HG03135 (cell line): ENCODE measurements around the gene ACVRL1.

Experiments used
- ATAC-seq: cut with Tn5 transposase; IDR thresholded peaks from one replicate; pipeline ENCODE4 v1.9.1; 2021; ENCODE audit warnings: mild to moderate bottlenecking, moderate library complexity; ENCODE audit not compliant: unreplicated experiment

The ACVRL1 gene

GRCh38 chr12:51914034-51914923, 7.0 kb downstream of the ACVRL1 start:
- ATAC-seq: no peak

- ATAC-seq: no peak
Measured at GRCh38 chr12:51915003-51915625, 7.8 kb downstream of the ACVRL1 start.

DNA sequence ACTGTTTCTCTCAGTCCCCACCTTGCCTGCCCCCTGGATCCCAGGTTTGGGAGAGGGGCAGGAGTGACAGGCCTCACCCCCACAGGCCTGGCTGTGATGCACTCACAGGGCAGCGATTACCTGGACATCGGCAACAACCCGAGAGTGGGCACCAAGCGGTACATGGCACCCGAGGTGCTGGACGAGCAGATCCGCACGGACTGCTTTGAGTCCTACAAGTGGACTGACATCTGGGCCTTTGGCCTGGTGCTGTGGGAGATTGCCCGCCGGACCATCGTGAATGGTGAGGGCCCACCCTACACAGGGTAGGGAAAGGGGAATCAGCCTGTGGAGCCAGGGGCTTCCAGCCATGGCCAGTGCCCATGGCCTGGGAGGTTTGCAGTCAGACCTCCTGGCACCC, 8.6 kb downstream of the ACVRL1 start:
- no peak for ATAC-seq

DNA sequence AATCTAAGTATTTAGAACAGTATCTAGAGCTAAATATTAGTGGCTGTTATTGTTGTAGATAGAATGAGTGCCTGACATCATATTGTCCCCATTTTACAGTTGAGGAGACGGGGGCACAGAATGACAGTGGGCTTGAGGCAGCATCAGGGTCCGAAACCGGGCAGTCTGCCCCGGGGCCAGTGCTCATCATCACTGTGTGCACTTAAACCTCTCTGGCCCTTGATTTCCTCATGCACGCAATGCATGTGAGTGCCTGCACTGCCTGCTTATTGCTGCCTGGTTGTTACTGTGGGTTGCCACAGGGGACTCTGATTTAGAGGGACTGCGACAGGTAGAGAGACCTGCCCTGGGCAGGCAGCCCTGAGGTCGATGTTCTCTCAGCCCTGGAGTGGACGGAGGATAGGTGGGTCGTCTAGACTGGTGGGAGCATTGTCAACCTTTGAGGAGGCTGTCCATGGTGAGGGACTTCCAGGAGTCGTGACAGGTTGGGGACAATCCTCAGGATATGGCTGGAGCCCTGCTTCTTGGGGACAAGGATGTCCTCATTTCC, 9.8 kb downstream of the ACVRL1 start:
- ATAC-seq: no peak

DNA sequence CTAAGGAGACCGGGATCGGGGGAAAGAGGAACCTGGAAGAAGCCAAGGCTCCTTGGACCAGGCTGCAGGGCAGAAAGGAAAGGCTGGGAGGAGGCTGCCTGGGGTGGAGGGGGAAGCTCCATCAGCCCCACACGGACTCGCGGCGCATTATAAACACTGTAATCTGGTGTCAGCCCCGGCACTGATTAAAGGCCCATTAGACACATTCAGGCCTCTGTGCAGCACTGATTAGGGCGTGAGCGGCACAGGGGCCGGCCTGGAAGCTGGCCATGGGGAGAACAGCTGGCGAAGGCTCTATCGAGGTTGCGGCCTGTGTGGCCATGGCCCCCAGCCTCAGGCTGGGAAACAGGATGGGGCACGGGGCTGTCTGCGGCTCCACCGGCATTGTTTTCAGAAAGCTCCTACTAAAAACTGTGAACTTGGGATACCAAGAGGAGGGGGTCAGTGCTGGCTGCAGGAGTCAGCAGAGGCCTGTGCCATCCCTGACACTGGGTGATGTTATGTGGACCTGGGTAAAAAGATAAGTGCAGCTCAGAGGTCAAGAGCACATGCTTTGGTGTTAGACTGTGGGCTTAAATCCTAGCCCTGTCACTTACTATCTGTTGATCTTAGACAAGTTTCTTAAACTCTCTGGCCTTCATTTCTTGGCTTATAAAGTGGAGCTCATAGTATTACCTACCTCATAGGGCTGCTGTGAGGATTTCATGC, 10.6 kb downstream of the ACVRL1 start:
- no peak for ATAC-seq

- no peak for ATAC-seq
Measured at GRCh38 chr12:51920046-51920445, 12.7 kb downstream of the ACVRL1 start.

DNA sequence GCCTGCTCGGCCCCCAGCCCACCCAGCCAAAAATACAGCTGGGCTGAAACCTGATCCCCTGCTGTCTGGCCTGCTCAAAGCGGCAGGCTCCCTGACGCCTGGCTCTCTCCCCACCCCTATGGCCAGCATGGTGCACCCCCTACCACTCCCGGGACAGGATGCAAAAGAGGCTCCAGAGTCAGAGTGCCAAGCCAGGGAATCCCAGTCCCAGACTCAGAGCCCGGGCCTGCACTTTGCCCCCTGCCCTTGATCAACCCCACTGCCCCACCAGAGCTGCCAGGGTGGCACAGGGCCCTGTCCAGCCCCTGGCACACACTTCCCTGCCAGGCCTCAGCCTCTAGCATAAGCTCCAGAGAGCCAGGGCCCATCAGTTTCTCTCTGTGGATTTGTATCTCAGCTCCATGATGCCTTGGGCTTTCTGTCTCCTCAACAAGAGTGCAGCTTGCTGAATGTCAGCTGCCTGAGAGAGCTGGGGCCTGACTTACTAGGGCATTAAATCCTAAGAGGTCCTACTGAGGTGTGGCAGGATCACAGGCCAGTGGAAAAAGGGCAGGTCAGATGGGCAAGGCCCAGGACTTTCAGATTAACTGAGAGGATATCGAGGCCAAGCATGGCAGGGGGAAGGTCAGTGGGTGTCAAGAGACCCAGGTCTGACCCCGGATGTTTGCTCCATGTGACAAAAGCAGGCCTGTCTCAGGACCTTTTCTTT, 13.9 kb downstream of the ACVRL1 start:
- no peak for ATAC-seq

DNA sequence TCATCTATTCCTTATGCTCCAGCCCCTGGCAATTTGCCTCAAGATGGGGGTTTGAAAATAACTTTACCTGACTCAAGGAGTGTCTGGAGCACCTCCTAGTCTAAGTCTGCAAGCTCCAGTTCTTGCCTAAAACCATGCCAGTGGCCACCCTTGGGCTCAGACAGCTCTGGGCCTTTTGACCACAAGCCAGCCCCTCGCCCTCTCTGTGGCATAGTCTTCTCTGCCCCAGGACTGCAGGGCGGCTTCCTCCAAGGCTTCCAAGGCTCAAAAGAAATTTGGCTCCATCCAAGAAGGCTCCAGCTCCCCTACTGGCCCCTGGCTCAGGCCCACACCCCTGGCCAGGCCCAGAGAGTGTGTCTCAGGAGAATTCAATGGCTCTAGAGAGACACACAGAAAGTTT, 14.8 kb downstream of the ACVRL1 start:
- ATAC-seq: no peak

DNA sequence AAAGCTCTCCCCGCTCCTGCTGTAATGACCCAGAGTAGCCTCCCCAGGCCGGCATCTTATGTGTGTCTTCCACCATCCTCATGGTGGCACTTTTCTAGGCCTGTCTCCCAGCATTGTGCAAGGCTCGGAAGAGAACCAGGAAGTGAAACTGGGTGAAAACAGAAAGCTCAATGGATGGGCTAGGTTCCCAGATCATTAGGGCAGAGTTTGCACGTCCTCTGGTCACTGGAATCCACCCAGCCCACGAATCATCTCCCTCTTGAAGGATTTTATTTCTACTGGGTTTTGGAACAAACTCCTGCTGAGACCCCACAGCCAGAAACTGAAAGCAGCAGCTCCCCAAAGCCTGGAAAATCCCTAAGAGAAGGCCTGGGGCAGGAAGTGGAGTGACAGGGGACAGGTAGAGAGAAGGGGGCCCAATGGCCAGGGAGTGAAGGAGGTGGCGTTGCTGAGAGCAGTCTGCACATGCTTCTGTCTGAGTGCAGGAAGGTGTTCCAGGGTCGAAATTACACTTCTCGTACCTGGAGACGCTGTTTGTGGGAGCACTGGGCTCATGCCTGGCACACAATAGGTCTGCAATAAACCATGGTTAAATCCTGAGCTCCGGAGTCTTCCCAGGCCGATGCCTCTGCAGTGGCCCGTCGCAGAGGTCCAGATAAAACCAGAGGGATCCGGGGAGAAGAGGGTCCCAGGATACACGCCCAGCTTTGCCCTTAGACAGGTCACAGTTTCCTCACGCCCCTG, 15.6 kb downstream of the ACVRL1 start:
- ATAC-seq: no peak

DNA sequence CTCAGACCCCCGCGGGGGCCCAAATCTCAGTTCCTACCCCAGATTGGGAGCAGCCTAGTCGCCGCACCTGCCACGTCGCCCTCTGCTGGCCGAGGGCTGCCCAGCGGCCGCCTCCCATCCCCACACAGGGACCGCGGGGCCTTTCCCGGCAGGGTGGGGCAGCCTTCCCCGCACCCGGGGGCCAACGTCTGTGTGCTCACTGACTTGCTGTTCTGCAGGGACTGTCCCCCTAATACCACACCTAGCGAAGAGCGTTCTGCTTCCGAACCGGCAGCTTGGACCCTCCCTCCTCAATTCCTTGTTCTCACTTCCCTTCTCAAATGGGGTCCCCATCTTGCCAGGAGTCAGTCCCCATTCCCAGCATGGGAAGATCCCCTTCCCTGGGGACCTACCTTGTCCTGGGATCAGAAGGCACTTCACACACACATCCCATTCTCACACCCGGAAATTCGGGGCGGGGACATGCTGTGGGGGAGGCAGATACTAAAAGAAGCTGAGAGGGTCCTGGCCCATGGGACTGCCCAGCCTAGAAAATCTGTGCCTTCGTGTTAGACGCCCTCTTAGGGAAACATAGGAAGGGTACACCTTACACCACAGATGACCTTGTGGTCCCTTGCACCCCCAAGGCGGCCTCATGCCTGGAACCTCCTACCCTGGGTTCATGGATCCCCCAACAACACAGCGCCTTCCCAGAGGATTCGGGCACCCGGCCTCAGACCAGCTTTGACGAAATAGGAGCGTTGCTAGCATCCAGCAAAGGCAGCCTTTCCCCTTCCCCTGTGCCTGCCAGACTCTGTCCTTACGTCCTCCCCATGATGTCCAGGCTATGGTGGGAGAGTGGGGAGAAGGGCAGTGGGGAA, 16.4 kb downstream of the ACVRL1 start:
- ATAC-seq: no peak

DNA sequence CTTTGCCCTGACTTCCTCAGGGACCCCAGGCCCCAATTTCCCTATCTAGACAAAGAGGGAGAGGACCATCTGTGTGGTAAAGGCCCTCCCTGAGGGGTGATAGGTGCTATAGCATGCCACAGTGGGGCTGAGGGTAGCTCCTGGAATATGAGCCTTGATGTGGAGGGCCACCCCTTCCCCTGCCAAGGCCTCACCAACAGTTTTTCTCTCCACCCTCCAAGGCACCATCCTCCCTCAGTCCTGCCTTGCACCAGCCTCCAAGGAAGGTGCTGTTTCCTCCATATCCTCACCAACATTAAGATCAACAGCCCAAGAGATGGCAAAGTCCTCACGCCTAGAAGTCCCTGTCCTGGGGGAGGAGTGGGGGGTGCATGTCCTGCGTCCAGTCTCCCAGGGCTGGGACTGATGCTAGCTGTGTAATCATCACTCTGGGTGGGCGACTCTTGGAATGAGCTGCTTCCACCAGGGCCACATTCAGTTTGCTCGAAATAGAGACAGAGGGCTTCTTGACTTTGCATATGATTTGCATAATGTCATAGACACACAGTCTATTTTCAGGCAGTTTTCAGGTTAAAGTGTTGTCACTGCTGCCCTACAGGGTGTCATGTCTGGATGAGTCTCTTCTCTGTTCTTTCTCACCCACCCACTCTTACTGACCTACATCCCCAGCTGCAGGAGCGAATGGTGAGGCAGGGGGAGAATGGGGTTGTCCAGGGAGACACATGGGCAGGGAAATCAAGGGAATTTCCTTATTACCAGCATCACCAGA, 17.4 kb downstream of the ACVRL1 start:
- ATAC-seq: no peak

DNA sequence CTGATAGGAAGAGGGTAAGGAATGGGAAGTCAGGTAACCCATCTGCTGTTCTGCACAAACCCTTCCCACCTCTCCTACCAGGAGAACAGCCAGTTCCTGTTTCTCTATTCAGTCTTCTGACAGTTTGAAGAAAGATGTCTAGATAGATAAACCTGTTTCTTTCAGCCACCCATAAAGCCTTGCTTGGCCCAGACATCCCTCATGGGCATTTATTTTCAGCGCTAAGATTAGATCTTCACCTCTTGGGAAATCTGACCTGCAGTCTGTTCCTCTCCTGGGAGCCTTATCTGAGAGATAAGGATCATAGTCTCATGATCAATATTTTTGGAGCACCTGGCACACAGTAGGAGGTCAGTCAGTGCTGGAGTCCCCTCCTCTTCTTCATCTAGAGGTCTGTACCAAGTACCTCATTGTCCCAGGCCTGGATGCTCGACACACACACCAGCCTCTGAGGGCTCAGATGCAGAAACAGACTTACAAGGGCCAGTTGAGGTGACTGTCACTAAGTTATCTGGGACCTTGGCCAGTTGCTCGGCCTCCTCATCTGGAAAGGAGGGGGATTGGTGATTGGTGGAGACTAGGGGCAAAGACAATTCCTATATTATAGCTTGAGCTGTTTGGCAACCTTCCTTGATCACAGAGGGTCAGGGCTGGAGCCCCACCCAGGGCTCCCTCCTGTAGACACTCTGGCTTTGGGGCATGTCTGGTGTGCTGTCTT, 18.2 kb downstream of the ACVRL1 start:
- no peak for ATAC-seq

DNA sequence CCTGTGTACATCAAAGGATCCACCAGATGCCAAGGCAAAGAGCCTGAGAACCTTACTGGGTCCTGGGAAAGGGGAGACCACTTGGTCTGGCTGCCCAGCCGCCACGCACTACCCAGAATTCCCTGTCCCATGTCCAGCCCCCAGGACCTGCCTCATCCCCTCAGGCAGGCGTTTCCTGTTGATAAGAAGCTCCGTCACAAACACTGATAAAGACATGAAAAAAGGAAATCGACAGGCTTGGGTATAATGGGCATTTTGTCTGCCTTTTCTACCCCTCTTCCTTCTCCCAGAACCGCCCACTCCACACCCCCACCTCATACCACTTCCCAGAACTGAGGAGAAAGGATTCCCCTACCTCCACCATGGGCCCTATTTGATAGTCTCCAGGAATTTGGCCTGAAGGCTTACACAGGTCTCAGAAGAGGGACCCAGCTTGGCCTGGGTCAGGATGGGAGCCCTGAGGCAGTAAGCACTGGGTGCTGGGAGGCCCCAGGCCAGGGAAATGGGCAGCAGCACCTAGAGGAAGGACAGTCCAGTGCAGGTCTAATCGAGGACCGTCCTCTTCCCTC, 18.8 kb downstream of the ACVRL1 start:
- no peak for ATAC-seq

DNA sequence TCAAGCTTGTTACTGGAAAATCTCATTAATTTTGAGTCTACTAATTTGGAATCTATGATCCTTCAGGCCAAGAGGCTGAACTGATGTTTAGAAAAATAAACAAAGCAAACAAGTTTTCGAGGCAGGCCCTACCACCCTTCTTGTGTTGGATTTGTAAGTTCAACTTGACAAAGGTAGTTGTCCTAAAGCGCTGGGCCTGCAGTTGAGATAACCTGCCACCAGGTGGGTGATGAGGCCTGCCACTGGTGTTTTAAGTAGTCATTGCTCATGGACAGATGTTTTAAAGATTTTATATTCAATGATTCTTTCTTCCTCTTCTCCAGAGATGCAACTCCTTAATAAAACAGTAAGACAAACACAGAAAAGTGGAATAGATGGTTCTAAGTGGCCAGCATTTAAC, 19.4 kb downstream of the ACVRL1 start:
- no peak for ATAC-seq

DNA sequence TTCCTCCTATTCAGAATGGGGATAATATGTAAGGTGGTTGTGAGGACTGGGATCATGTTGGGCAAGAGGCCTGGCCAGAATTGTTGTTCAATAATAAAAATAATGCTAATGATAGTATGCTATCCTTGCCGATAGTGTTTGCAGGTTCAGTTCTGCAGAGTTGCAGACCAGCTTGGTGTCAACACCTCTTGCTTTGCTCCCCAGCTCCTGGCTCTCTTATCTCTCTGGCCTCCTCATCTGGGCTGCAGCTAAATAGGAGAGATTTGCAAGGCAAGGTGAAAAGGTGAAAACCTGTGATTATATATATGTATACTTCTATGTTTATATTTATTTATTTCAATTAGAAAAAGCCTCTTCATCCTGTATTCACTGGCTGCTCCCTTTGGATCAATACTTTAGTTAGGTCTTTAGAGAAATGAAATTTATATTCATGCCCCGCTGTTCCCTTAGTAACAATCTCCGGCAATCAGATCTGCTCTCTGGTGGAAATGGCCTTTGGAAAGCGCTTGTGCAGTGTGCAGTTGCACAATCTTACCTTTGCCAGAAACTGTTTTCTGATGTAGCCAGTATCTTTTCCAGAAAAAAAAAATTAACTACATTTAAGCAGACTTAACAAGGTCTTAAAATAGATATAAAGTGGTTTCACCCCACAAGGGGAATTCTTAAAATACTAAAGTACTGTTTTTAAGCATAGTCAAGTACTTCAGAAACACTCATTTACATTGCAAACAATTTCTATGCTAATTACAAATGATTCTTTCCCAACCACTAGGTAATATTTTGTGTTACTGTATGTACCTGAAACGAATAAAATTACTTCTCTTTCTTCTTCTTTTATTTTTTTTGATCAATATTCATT, 25.1 kb downstream of the ACVRL1 start:
- ATAC-seq: no peak

GRCh38 chr12:51934080-51934479, 26.8 kb downstream of the ACVRL1 start:
- ATAC-seq: no peak

GRCh38 chr12:51937926-51938325, 30.6 kb downstream of the ACVRL1 start:
- ATAC-seq: no peak
